H54 (cell line): ENCODE data around the gene UHRF1.
"Not testable (repeated sequence)": the region's sequence is repeated elsewhere in the genome, so short reads cannot be mapped to it uniquely, and the experiment has no call there.

Experiments
- DNase-seq: peaks from one replicate; pipeline ENCODE4 v3.0.0; 2011; ENCODE audit warnings: low spot score, mixed read lengths; ENCODE audit not compliant: insufficient read length
- FAIRE-seq: peaks from 3 replicates; lab custom pipeline; 2011; peaks lifted over from hg19 to GRCh38; lab: Jason Lieb, UNC
- POLR2A ChIP-seq: IDR thresholded peaks from 2 replicates; pipeline ENCODE4 v1.6.1; 2011; ENCODE audit warnings: low read depth, mild to moderate bottlenecking, low read length

UHRF1 gene

DNA sequence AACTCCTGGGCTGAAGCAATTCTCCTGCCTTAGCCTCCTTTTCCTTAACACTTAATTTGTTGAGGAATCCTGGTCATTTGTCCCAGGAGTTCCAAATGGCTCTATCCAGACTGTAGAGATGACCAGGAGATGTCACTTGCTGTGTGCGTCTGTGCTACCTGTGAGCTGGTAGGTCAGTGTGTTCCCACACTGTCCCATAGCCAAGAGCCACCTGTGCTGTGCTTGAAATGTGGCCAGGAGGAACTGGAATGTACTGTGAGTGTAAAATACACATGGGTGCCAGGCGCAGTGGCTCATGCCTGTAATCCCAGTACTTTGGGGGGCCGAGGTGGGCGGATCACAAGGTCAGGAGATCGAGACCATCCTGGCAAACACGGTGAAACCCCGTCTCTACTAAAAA is 30.2 kb downstream of the UHRF1 start:
- DNase-seq, result no peak
- no peak for TF ChIP-seq POLR2A
- no peak for FAIRE-seq

- not testable (repeated sequence) for FAIRE-seq, DNase-seq
Observed at GRCh38 chr19:4941638-4942169, 32.4 kb downstream of the UHRF1 start.

GRCh38 chr19:4950650-4951049 is 41.3 kb downstream of the UHRF1 start:
- not testable (repeated sequence) for DNase-seq, FAIRE-seq

GRCh38 chr19:4951656-4952055 is 42.4 kb downstream of the UHRF1 start:
- FAIRE-seq (no peak), DNase-seq (no peak)
- no peak for TF ChIP-seq POLR2A

DNA sequence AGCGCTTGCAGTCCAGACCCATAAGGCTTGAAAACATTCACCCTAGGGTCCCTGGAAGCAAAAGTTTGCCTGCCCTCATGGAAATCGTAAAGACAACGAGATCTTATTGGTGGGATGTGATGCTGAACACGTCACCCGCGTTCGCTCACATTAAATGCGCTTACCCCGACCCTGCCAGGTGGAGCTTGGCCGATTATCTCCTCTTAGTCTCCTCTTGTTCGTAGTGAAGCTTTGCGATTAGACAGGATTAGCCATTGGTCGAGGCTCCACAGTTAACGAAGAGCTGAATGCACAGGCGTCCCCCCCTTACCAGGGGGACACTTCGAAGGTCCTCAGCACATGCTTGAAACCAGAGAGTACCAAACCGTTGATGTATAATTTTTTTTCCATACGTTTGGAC is 43.6 kb downstream of the UHRF1 start:
- DNase-seq (no peak), FAIRE-seq (no peak)
- TF ChIP-seq POLR2A, result no peak

DNA sequence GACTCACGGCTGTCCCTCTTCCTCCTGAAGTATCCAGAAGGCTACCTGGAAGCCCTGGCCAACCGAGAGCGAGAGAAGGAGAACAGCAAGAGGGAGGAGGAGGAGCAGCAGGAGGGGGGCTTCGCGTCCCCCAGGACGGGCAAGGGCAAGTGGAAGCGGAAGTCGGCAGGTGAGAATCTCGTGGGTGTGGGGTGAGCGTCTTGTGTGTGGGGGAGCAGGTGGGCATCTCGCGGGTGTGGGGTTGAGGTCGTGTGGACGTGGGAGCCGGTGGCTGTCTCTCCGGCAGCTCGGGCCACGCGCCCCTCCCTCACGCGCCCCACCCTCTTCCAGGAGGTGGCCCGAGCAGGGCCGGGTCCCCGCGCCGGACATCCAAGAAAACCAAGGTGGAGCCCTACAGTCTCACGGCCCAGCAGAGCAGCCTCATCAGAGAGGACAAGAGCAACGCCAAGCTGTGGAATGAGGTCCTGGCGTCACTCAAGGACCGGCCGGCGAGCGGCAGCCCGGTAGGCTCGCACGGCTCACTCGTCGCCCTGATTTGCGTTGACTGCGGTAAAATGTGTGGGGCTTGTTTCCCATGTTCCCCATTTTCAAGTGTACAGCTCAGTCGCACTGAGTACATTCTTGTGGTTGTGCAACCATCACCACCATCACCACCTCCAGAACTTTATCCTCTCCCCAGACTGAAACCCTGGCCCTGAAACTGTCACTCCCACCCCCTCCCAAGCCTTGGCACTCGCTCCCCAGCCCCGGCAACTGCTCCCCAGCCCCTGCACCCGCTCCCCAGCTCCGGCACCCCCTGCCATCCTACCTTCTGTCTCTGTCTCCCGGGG is 45.2 kb downstream of the UHRF1 start:
- not testable (repeated sequence) for DNase-seq, FAIRE-seq

DNA sequence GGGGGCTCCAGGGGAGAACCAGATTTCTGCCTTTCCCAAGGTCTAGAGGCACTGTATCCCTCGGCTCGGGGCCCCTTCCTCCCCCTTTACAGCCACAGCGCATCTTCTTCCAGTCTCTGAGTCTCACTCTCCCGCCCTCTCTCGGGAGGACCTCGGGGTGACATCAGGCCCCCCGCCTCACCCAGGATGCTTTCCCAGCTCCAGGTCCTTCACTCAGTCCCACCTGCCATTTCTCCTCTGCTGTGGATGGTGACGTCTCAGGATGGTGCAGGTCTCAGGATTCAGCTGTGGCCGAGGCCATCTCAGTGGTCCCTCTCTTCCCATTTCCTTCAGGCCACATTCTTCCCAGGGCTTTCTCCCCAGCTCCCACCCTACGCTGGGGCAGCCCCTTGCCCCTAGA is 46.0 kb downstream of the UHRF1 start:
- no peak for FAIRE-seq
- TF ChIP-seq POLR2A, result no peak

DNA sequence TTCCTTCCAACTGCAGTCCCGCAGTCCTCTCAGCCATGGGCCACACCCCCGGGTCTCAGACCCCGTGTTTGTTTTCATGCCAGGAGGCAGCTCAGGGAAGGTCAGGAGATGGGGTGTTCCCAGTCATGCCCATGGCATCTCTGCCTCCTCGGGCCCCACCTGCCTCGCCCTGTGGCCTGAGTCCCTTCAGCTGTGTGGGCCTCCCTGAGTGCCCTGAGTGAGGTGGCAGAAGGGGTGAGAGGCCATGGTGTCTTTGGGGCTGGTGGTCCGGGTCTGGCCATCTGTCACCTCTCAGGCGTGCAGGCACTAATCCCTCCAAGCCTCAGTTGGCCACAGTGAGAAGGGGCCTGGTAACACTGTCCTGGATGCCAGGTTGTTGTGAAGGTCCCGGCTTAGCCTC is 48.7 kb downstream of the UHRF1 start:
- no peak for DNase-seq
- no peak for TF ChIP-seq POLR2A
- FAIRE-seq, result no peak

More for the DNA sequence above, 46.0 kb downstream of the UHRF1 start:
- no peak for DNase-seq

DNA sequence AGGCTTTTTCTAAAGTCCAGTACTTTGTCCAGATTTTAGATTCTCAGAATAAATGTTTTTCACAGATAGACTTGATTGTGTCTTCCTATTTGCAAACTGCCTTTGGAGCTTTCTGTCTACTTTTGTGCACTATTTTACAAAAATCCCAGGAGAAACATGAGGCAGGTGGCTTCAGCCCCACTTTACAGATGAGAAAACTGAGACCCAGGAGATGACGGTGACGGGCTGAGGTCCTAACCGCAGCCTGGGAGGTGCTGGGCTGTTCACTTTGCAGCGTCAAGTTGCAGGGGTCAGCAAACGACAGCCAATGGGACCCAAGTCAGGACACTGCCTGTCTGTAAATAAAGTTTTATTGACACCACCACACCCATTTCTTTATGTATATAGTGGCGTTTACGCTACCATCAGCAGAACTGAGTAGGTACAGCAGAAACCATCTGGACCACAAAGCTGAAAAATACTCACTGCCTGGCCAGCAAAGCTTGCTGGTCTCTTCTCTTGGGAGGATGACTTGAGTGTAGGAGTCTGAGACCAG is 52.9 kb downstream of the UHRF1 start:
- TF ChIP-seq POLR2A, result no peak
- FAIRE-seq (no peak), DNase-seq (no peak)

DNA sequence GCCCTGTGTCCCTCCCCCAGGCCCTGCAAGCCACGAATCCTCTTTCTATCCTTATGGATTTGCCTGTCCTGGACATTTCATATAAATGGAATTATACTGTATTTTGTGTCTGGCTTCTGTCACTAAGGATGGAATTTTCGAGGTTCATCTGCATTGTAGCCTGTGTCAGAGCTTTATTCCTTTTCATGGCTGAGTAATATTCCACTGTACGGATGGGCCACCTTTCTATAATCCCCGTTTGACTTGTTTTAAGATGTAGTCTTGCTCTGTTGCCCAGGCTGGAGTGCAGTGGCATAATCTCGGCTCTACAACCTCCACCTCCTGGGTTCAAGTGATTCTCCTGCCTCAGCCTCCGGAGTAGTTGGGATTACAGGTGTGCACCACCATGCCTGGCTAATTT is 55.8 kb downstream of the UHRF1 start:
- TF ChIP-seq POLR2A, result no peak
- FAIRE-seq, result no peak

GRCh38 chr19:4966591-4966990 is 57.3 kb downstream of the UHRF1 start:
- FAIRE-seq, result no peak
- TF ChIP-seq POLR2A, result no peak
- DNase-seq, result no peak

More for the DNA sequence above, 55.8 kb downstream of the UHRF1 start:
- DNase-seq, result no peak

DNA sequence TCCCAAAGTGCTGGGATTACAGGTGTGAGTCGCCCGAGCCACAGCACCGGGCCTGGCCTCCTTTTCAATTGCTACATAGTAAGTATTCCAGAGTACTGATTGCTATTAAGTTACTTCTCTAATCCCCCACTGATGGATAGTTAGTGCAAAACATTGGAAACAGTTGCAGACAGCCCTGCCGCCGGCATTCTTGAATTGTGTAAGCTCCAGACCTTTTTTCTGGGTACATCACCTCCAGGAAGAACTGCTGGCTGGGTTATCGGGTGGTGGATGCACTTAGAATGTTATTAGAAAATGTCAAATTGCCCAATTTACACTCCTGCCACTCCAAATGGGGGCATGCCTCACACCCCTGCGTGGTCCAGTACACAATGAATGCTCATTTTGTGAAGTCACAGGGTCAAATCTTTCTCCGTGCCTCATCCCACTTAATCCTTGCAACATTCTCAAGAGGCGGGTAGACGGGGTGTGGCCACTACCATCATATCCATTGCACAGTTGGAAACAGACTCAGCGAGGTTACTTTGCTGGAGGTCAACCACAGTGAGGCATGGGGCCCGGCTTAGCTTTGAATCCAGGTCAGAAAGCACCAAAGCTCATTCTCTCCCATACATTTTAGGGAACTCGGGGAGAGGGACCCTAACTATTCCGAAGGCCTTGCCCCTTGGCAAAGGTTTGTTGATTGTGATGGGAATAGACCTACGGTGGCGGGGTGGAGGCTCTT is 58.6 kb downstream of the UHRF1 start:
- no peak for FAIRE-seq
- no peak for DNase-seq
- TF ChIP-seq POLR2A, result no peak

DNA sequence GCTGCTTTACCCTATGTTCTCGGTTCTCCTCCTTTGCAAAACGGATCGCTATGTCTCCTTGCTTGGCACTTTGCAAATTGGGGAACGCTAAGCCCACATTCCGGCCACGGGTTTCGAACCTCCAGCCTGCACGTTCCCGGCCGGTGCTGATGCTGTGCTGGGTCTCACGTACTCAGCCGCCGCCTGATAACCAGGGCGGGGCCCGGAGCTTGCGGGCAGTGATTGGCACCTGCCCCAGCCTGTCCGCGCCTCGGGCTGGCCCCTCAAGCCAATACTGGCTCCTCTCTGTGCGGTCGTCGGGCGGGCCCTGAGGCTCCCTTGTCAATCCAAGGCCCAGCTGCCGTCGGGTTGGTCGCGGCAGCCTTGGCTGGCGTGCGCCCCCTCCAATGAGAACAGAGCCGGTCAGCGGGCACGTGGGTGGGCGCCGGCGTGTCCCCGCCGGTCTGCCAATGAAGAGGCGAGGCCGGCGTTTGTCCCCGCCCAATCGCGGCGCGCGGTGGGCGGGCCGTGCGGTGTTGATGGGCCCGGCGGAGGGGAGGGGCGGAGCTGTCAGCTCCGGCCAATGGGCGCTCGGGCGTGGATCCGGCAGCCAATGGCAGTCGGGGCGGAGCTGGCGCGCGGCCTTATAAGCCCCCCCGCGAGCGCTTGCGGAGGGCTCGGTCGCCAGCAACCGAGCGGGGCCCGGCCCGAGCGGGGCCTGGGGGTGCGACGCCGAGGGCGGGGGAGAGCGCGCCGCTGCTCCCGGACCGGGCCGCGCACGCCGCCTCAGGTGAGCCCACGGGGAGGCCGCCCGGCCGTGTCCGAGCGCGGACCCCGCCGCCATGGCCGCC is 59.4 kb downstream of the UHRF1 start, which contains the start of gene KDM4B:
KDM4B (plus strand) TSS at position 652 of the 830 bp plus-strand sequence. CDS start 63,778 bp downstream, outside the sequence.
- TF ChIP-seq POLR2A, result peak; percentile 95
- DNase-seq (peak; percentile 97), FAIRE-seq (no peak)
